HG02973 (cell line): Measurements from ENCODE around the gene PLEKHG5.
"Not testable (repeated sequence)": the region's sequence is repeated elsewhere in the genome, so short reads cannot be mapped to it uniquely, and the experiment has no call there.

Experiments used
- ATAC-seq: cut with Tn5 transposase; IDR thresholded peaks from one replicate; pipeline ENCODE4 v1.9.1; 2021; ENCODE audit warnings: moderate library complexity; ENCODE audit not compliant: unreplicated experiment

Gene PLEKHG5

GRCh38 chr1:6428453-6428852 is 63.0 kb downstream of the PLEKHG5 start:
- ATAC-seq = not testable (repeated sequence)

DNA sequence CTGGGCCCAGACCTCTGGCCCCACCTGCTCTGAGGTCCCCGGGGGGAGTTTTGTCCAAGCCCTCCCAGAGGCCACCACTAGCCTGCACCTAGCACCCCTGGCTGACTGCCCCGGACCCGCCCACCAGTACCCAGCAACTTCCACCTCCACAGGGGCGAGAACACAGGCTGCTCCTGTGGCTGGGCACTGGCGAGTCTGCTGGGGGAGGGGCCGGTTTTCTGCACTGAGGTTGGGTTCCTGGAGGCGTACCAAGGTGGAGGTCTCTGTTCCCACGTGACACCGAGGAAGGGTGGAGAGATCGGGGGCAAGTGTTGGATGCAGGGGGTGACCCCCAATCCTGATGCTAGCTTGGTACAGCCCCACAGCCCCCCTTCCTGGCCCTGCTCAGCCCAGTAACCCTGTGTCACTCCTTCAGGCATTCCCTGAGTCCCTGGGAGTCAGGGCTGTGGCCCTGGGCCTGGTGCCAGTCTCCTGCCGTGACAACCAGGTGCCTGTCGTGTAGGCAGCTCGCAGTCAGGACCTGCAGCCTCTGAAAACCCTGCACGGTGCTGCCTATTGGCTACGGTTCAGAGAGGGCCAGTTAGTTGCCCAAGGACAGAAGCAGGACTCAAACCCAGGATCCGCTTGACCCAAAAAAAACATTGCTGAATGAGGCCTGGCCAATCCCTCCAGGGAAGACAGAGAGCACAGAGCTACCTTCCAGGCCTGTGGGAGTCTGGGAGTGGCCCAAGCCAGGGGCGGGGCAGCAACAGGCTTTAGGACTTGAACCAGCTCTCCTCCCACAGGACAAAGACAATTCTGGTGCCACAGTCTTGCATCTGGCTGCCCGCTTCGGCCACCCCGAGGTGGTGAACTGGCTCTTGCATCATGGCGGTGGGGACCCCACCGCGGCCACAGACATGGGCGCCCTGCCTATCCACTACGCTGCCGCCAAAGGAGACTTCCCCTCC is 63.8 kb downstream of the PLEKHG5 start:
- ATAC-seq = no peak

GRCh38 chr1:6426972-6427350 is 64.5 kb downstream of the PLEKHG5 start:
- ATAC-seq = no peak

GRCh38 chr1:6426277-6426971 is 65.0 kb downstream of the PLEKHG5 start:
- no peak for ATAC-seq

- ATAC-seq = no peak
These were observed 65.8 kb downstream of the PLEKHG5 start for GRCh38 chr1:6425658-6426057.

DNA sequence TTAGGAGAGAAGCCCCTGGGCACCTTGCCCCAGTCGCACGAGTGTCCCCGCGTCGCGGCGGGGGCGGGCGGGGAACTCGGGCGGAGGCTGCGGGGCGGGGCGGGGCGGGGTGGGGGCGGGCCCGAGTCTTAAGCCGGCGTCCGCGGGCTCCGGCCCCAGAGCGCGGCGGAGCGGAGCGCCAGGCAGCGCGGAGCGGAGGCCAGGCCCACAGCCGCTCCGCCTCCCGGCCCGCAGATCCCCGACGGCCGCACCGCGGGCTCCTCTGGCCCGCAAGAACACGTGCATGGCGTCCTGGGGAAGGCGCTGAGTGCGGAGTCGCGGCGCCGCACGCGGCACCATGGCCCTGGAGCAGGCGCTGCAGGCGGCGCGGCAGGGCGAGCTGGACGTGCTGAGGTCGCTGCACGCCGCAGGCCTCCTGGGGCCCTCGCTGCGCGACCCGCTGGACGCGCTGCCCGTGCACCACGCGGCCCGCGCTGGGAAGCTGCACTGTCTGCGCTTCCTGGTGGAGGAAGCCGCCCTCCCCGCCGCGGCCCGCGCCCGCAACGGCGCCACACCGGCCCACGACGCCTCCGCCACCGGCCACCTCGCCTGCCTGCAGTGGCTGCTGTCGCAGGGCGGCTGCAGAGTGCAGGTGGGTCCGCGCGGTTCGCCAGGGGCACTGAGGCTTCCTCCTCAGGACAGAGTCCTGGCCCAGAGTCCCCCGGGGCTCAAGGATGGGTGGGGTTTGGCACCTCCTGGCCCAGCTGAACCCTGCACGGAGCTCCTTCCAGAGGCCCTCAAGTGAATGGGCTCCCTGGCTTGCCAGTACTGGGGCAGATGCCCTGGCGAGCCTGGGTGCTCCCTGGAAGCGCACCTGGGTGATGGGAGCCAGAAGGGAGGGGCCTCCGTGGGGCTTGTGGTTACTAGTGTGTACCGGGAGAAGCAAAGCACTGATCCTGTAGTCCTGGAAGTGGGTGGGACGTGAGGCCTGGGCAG is 66.6 kb downstream of the PLEKHG5 start, which contains the start of gene ESPN:
ESPN (plus strand) TSS at position 158 of the 975 bp plus-strand sequence; CDS start at position 338, 180 bp downstream.
- no peak for ATAC-seq

GRCh38 chr1:6424000-6424565 is 67.4 kb downstream of the PLEKHG5 start:
- no peak for ATAC-seq

GRCh38 chr1:6423321-6423999 is 68.0 kb downstream of the PLEKHG5 start:
- no peak for ATAC-seq

GRCh38 chr1:6421266-6421665 is 70.2 kb downstream of the PLEKHG5 start:
- no peak for ATAC-seq

- no peak for ATAC-seq
These were observed 70.9 kb downstream of the PLEKHG5 start for GRCh38 chr1:6420454-6421042.

DNA sequence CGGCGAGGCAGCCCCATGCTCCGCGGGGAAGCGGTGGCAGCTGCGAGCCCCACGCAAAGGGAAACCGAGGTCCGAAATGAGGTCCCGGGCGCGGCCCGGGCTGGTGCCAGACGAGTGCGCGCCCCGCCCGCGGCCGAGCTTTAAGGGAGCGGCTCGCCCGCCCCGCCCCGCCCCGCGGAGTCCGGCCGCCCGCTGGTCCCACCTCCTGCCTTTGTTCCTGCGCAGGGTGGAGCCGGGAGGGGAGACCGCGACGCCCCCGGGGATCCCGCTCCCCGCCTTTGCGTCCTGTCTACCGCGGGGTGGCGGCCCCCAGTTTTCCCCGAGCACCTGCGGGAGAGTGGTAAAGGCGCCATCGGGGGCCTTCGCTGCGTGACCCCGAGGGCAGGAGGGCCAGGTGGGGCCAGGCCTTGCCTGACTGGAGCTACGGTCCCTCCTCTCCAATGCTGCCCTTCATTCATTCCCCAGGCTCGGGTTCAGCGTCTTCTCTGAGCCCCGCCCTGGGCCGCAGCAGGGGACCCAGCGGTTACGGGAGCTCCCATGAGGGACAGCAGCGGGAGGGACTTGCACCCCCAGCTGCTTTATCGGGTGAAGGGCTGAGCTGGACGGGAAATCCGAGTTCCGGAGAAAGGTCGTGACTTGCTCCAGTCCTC is 71.5 kb downstream of the PLEKHG5 start, which contains the start of gene HES2:
HES2 (minus strand) TSS at position 116 of the 650 bp plus-strand sequence; CDS start at position 17, 99 bp downstream.
- no peak for ATAC-seq

GRCh38 chr1:6419397-6419803 is 72.1 kb downstream of the PLEKHG5 start:
- ATAC-seq = no peak

DNA sequence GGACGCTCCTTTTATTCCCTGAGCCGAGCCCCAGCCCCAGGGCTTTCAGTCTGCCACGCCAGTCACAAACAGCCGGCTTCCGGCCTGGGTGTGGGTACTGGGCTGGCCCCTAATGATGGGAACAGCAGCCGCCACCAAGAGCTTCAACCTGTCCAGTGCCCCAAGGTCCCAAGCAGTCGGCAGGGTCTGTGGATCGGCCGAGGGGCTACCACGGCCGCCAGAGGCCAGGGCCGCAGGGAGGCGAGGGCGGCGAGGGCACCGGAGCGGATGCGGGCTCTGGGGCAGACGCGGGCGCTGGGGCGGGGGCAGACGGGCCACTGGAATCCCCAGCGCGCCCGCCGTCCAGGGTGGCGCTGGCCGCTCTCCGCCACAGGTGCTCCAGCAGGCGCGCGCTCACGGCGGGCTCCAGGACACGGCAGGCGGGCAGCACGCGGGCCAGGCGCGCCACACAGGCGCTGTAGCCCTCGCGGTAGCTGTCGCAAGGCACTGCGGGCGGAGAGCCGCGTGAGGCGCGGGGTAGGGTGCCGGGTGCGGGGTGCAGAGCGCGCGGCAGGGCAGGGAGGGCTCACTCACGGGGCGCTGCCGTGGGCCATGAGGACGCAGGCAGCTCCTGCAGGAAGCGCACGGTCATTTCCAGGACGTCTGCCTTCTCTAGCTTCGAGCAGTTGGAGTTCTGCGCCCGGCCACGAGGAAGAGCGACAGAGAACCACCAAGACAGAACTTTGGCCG is 72.6 kb downstream of the PLEKHG5 start:
- no peak for ATAC-seq

DNA sequence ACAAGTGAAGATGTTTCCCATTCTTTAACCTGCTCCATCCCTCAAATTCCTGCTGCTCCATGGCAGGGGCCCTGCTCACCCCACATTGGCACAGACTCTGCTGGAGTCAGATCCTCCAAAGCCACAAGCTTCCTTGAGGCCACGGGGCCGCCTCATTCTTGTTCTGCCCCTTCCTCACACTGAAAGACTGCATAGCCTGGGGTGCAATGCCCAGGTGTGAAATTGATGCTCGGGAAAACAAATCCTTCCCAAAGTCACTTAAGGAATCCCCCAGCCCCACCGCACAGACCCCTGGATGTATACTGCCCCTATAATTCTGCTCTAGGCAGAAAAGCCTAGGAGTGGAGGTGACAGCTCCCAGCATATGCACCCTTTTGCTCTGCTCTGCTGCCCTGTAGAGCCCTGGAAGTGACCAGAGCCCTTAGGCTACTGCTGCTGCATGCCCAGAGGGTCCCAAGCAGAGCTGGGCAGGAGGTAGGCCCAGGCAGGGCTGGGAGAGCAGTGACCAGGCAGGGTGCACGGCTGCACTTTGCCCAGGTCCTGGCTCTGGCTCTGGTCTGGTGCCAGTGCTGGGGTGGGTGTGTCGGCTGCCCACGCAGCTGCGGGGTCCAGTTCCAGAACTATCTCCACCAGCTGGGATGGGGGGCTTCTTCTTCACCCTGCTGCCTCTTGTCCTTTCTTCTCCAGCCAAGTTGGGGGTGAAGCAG is 73.4 kb downstream of the PLEKHG5 start:
- ATAC-seq = no peak
